Esophagus squamous epithelium (tissue), 4 donors: ENCODE measurements around the gene PDLIM5.

Experiments
- POLR2A ChIP-seq, 4 donors: fragments of 450-650 bp; IDR thresholded peaks; one replicate each; pipeline ENCODE4 v1.6.1; 2017; ENCODE audit warnings: antibody characterized with exemption in 4 of 4, mild to moderate bottlenecking in 4 of 4, moderate library complexity in 3 of 4
- TF ChIP-seq, protein P1 (sequence below), 6 experiments: fragments of 450-650 bp in 4 of 6; fragments of 200-600 bp in 2 of 6; sonication (generic) in 2 of 6; IDR thresholded peaks; one replicate each; pipeline ENCODE4 v1.5.1; 2016 to 2019; ENCODE audit warnings: antibody characterized with exemption in 6 of 6, mild to moderate bottlenecking in 4 of 6, moderate library complexity in 4 of 6

GRCh38 chr4:94649381-94650133 lies 197.8 kb downstream of the PDLIM5 start:
- TF ChIP-seq, protein P1, sequence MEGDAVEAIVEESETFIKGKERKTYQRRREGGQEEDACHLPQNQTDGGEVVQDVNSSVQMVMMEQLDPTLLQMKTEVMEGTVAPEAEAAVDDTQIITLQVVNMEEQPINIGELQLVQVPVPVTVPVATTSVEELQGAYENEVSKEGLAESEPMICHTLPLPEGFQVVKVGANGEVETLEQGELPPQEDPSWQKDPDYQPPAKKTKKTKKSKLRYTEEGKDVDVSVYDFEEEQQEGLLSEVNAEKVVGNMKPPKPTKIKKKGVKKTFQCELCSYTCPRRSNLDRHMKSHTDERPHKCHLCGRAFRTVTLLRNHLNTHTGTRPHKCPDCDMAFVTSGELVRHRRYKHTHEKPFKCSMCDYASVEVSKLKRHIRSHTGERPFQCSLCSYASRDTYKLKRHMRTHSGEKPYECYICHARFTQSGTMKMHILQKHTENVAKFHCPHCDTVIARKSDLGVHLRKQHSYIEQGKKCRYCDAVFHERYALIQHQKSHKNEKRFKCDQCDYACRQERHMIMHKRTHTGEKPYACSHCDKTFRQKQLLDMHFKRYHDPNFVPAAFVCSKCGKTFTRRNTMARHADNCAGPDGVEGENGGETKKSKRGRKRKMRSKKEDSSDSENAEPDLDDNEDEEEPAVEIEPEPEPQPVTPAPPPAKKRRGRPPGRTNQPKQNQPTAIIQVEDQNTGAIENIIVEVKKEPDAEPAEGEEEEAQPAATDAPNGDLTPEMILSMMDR (IDR thresholded peaks at IDR 0.05), result no peak
- no peak for TF ChIP-seq POLR2A (IDR thresholded peaks at IDR 0.05)
